IMR-90 (cell line): ENCODE results near the gene ATP1A3.

Experiments
- POLR2A ChIP-seq: IDR thresholded peaks from 2 replicates; pipeline ENCODE4 v1.6.1; 2012; ENCODE audit warnings: mild to moderate bottlenecking, low read depth, low read length
- RCOR1 ChIP-seq: IDR thresholded peaks from 2 replicates; pipeline ENCODE4 v1.6.1; 2012; ENCODE audit warnings: mild to moderate bottlenecking, low read length, improper control_type of control experiment; ENCODE audit not compliant: insufficient replicate concordance
- TF ChIP-seq, protein P1 (sequence below): conservative IDR thresholded peaks from 2 replicates; pipeline ENCODE4 v1.5.1; 2012; ENCODE audit warnings: mild to moderate bottlenecking, low read depth, low read length, improper control_type of control experiment

DNA sequence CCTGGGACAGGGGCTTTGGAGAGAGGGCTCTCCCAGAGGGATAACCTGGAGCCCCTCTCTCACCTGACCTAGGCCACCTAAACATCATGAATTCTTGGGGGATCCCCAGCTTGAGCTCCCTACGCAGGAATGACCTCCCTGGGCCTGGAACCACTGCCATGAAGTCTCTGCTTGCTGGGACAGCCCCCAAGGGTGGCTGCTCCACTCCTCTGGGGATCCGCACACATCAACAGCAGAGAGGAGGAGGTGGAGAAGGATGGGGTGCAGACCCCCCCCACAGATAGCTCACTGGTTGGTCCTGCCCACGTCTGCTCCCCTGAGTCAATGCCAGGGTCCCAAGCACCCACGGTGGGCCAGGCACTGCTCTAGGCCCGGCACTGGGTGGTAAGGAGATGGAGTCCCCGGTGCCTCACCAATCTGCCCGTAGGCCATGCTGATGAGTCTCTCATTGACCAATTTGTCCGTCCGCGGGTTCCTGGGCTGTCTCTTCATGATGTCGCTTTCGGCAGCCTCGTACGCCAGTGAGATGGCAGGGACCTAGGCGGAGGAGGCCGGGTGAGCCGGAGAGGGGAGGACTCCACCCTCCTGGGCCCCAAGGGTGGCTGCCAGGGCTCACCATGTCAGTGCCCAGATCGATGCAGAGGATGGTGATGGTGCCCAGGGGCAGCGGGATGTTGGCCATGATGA, 24.1 kb downstream of the ATP1A3 start:
- TF ChIP-seq, protein P1, sequence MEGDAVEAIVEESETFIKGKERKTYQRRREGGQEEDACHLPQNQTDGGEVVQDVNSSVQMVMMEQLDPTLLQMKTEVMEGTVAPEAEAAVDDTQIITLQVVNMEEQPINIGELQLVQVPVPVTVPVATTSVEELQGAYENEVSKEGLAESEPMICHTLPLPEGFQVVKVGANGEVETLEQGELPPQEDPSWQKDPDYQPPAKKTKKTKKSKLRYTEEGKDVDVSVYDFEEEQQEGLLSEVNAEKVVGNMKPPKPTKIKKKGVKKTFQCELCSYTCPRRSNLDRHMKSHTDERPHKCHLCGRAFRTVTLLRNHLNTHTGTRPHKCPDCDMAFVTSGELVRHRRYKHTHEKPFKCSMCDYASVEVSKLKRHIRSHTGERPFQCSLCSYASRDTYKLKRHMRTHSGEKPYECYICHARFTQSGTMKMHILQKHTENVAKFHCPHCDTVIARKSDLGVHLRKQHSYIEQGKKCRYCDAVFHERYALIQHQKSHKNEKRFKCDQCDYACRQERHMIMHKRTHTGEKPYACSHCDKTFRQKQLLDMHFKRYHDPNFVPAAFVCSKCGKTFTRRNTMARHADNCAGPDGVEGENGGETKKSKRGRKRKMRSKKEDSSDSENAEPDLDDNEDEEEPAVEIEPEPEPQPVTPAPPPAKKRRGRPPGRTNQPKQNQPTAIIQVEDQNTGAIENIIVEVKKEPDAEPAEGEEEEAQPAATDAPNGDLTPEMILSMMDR, result no peak
- TF ChIP-seq POLR2A (no peak), RCOR1 (no peak)
